Activated CD8-positive, alpha-beta memory T cell treated with anti-CD3 and anti-CD28 coated beads, Interleukin-2, amount 50 U/mL, for 48 hours (primary cell): ENCODE measurements around the gene BMP7.
"Not testable (repeated sequence)": the region's sequence is repeated elsewhere in the genome, so short reads cannot be mapped to it uniquely, and the experiment has no call there.

Experiments used
- DNase-seq: peaks from one replicate; pipeline ENCODE4 v3.0.0-alpha.2; 2020

Gene BMP7

GRCh38 chr20:57264908-57265335 lies 1.5 kb downstream of the BMP7 start:
- DNase-seq = not testable (repeated sequence)

GRCh38 chr20:57263801-57264792 lies 2.3 kb downstream of the BMP7 start:
- DNase-seq = no peak

GRCh38 chr20:57262784-57263609 lies 3.4 kb downstream of the BMP7 start:
- no peak for DNase-seq

- no peak for DNase-seq
Observed at GRCh38 chr20:57262301-57262700, 4.1 kb downstream of the BMP7 start.

- DNase-seq = no peak
Observed at GRCh38 chr20:57261457-57262251, 4.8 kb downstream of the BMP7 start.

- DNase-seq = no peak
Observed at GRCh38 chr20:57260934-57261333, 5.5 kb downstream of the BMP7 start.

- DNase-seq = no peak
Observed at GRCh38 chr20:57259938-57260921, 6.2 kb downstream of the BMP7 start.

GRCh38 chr20:57259121-57259937 lies 7.1 kb downstream of the BMP7 start:
- no peak for DNase-seq

GRCh38 chr20:57257701-57258453 lies 8.6 kb downstream of the BMP7 start:
- DNase-seq = no peak

GRCh38 chr20:57256908-57257307 lies 9.5 kb downstream of the BMP7 start:
- DNase-seq = no peak

- DNase-seq = no peak
Observed at GRCh38 chr20:57256205-57256604, 10.2 kb downstream of the BMP7 start.

GRCh38 chr20:57255183-57255582 lies 11.3 kb downstream of the BMP7 start:
- DNase-seq = no peak

- no peak for DNase-seq
Observed at GRCh38 chr20:57252559-57253162, 13.8 kb downstream of the BMP7 start.

- DNase-seq = no peak
Observed at GRCh38 chr20:57251949-57252348, 14.5 kb downstream of the BMP7 start.

GRCh38 chr20:57251344-57251743 lies 15.1 kb downstream of the BMP7 start:
- no peak for DNase-seq

GRCh38 chr20:57250607-57251343 lies 15.7 kb downstream of the BMP7 start:
- DNase-seq = no peak

- DNase-seq = no peak
Observed at GRCh38 chr20:57249772-57250171, 16.7 kb downstream of the BMP7 start.

GRCh38 chr20:57249073-57249472 lies 17.4 kb downstream of the BMP7 start:
- no peak for DNase-seq
